ENCODE results near the gene SF3B6.

DNA sequence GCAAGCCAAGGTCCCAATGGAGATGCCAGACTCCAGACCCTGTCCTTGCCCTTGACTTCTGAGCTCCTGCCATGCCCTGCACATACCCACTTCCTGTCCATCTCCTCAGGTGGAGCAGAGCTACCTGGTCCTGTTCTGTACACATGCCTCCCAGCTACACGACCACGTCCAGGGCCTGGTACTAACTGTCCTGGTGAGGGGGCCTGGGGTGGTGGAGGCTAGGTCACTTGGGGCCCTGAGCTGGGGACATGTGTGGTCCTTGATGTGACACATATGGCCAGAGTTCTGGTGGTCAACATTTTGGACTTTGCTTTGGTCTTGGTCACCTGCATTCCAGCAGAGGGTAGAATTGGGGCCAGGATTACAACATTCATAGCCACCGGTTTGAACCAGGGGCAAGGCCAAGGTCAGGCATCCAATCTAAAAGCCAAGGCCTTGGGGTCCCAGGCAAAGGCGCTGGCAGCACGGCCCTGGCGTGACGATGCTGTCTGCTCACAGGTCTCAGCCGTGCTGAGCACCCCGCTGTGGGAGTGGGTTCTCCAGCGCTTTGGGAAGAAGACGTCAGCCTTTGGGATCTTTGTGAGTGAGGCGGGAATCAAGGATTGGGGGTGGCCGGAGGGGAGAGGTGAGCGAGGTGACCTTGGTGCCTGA is 53.7 kb downstream of the SF3B6 start:
- TF ChIP-seq, protein P1, sequence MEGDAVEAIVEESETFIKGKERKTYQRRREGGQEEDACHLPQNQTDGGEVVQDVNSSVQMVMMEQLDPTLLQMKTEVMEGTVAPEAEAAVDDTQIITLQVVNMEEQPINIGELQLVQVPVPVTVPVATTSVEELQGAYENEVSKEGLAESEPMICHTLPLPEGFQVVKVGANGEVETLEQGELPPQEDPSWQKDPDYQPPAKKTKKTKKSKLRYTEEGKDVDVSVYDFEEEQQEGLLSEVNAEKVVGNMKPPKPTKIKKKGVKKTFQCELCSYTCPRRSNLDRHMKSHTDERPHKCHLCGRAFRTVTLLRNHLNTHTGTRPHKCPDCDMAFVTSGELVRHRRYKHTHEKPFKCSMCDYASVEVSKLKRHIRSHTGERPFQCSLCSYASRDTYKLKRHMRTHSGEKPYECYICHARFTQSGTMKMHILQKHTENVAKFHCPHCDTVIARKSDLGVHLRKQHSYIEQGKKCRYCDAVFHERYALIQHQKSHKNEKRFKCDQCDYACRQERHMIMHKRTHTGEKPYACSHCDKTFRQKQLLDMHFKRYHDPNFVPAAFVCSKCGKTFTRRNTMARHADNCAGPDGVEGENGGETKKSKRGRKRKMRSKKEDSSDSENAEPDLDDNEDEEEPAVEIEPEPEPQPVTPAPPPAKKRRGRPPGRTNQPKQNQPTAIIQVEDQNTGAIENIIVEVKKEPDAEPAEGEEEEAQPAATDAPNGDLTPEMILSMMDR (IDR thresholded peaks at IDR 0.05), result no peak
- no peak for TF ChIP-seq POLR2A (IDR thresholded peaks at IDR 0.05)
